Body of pancreas (tissue), 4 donors: ENCODE measurements around the gene SUDS3.

Experiments used
- CTCF ChIP-seq, 7 experiments: fragments of 450-650 bp in 4 of 7; fragments of 200-600 bp in 3 of 7; sonication (generic) in 3 of 7; IDR thresholded peaks; one replicate each; pipeline ENCODE4 v1.5.1; 2016 to 2019; ENCODE audit warnings: antibody characterized with exemption in 7 of 7
- POLR2A ChIP-seq, 3 donors: fragments of 450-650 bp; IDR thresholded peaks; one replicate each; pipeline ENCODE4 v1.6.1; 2016; ENCODE audit warnings: antibody characterized with exemption in 3 of 3, mild to moderate bottlenecking in 2 of 3

GRCh38 chr12:118377884-118378470, 1.6 kb downstream of the SUDS3 start:
- TF ChIP-seq CTCF (IDR thresholded peaks at IDR 0.05) (peak; percentile 63 to 98 (median 92)), POLR2A (IDR thresholded peaks at IDR 0.05) (peak in 1 of 3 donors; percentile 9)
